ENCODE results near the gene OSBPL5.
A peak's percentile ranks its signal among the peaks of the same experiment; 100 is the strongest.

The OSBPL5 gene, protein sequence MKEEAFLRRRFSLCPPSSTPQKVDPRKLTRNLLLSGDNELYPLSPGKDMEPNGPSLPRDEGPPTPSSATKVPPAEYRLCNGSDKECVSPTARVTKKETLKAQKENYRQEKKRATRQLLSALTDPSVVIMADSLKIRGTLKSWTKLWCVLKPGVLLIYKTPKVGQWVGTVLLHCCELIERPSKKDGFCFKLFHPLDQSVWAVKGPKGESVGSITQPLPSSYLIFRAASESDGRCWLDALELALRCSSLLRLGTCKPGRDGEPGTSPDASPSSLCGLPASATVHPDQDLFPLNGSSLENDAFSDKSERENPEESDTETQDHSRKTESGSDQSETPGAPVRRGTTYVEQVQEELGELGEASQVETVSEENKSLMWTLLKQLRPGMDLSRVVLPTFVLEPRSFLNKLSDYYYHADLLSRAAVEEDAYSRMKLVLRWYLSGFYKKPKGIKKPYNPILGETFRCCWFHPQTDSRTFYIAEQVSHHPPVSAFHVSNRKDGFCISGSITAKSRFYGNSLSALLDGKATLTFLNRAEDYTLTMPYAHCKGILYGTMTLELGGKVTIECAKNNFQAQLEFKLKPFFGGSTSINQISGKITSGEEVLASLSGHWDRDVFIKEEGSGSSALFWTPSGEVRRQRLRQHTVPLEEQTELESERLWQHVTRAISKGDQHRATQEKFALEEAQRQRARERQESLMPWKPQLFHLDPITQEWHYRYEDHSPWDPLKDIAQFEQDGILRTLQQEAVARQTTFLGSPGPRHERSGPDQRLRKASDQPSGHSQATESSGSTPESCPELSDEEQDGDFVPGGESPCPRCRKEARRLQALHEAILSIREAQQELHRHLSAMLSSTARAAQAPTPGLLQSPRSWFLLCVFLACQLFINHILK

DNA sequence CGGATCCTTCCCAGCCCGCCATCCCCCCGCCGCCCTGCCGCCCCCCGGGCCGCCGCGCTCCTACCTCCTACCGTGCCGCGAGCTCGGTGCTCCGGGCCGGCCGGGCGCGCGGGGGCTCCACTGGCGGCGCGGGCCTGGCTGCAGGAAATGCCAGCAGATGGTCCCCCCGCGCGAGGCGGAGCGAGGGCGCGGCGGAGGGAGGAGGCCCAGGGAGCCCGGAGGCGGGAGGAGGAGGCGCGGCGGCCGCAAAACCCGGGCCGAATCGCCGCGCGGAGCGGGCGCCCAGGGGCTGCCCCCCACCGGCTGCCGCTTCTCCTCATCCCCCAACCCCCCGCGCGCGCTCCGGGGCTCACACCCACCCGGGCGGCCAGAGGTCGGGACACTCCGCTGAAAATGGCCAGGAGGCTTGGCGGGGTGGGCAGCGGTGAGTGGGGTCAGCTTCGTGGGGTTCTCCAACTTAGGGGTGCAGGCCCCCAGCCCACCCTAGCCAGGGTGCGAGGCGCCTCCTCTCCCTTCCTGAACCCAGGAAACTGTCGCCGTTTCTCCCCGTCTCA is at the start of gene OSBPL5:
OSBPL5 (minus strand) TSS at position 159 of the 554 bp plus-strand sequence. CDS start 36,162 bp downstream, outside the sequence.
- Histone ChIP-seq H4K20me1 (ENCODE audit: insufficient read depth, low read length, poor library complexity, severe bottlenecking) (peaks cover 28% of the 10 kb centered on the region), H3K9me2 (replicated peaks; ENCODE audit: low read depth, low read length) (no peaks in the 10 kb centered on the region), H3K9me3 (ENCODE audit: insufficient read depth, low read depth, low read length) (no peaks in the 10 kb centered on the region), H3K79me2 (ENCODE audit: insufficient read depth, low read length) (peaks cover 46% of the 10 kb centered on the region), H3K4me3 (ENCODE audit: low read length, poor library complexity, severe bottlenecking) (peak within 1 kb of the TSS; percentile 100), H3K4me1 (ENCODE audit: insufficient read depth, low read length, poor library complexity, severe bottlenecking) (peaks cover 41% of the 10 kb centered on the region), H2AFZ (ENCODE audit: low read length) (peak within 1 kb of the TSS; percentile 87), H3K4me2 (ENCODE audit: low read depth, low read length, poor library complexity, severe bottlenecking) (peak within 1 kb of the TSS; percentile 86), H3K27me3 (ENCODE audit: insufficient read depth, low read length, poor library complexity, severe bottlenecking) (no peaks in the 10 kb centered on the region), H3K36me3 (ENCODE audit: insufficient read depth, low read length) (no peaks in the 10 kb centered on the region), H3F3A (ENCODE audit: low read depth) (no peaks in the 10 kb centered on the region), H3K9ac (ENCODE audit: low read depth, low read length, poor library complexity, severe bottlenecking) (peak within 1 kb of the TSS; percentile 96)
- TF ChIP-seq, protein P1, sequence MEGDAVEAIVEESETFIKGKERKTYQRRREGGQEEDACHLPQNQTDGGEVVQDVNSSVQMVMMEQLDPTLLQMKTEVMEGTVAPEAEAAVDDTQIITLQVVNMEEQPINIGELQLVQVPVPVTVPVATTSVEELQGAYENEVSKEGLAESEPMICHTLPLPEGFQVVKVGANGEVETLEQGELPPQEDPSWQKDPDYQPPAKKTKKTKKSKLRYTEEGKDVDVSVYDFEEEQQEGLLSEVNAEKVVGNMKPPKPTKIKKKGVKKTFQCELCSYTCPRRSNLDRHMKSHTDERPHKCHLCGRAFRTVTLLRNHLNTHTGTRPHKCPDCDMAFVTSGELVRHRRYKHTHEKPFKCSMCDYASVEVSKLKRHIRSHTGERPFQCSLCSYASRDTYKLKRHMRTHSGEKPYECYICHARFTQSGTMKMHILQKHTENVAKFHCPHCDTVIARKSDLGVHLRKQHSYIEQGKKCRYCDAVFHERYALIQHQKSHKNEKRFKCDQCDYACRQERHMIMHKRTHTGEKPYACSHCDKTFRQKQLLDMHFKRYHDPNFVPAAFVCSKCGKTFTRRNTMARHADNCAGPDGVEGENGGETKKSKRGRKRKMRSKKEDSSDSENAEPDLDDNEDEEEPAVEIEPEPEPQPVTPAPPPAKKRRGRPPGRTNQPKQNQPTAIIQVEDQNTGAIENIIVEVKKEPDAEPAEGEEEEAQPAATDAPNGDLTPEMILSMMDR (conservative IDR thresholded peaks at IDR 0.05; ENCODE audit: low read length): no peak
- no peak for TF ChIP-seq EZH2phosphoT487 (IDR thresholded peaks at IDR 0.05; ENCODE audit: borderline replicate concordance)

GRCh38 chr11:3214420-3214699 is 49.2 kb upstream of the OSBPL5 start:
- no peak overlapping the region for H3K9ac ChIP-seq (ENCODE audit: low read depth, low read length, poor library complexity, severe bottlenecking)
- no peaks in the 10 kb centered on the region for H3K79me2 ChIP-seq (ENCODE audit: insufficient read depth, low read length)
- 0 out of 2 replicates have a peak, but pooled peaks cover 3% of the 10 kb centered on the region for H3K9me3 ChIP-seq (ENCODE audit: insufficient read depth, low read depth, low read length)
- H3K36me3 ChIP-seq (ENCODE audit: insufficient read depth, low read length): no peaks in the 10 kb centered on the region
- H4K20me1 ChIP-seq (ENCODE audit: insufficient read depth, low read length, poor library complexity, severe bottlenecking): no peaks in the 10 kb centered on the region
- H3K4me1 ChIP-seq (ENCODE audit: insufficient read depth, low read length, poor library complexity, severe bottlenecking): peaks cover 24% of the 10 kb centered on the region
- H2AFZ ChIP-seq (ENCODE audit: low read length): no peak overlapping the region
- H3F3A ChIP-seq (ENCODE audit: low read depth): no peaks in the 10 kb centered on the region
- TF ChIP-seq EZH2phosphoT487 (IDR thresholded peaks at IDR 0.05; ENCODE audit: borderline replicate concordance): no peak
- TF ChIP-seq, protein P1 (conservative IDR thresholded peaks at IDR 0.05; ENCODE audit: low read length): no peak
- no peak overlapping the region for H3K4me2 ChIP-seq (ENCODE audit: low read depth, low read length, poor library complexity, severe bottlenecking)
- no peaks in the 10 kb centered on the region for H3K9me2 ChIP-seq (replicated peaks; ENCODE audit: low read depth, low read length)
- no peaks in the 10 kb centered on the region for H3K27me3 ChIP-seq (ENCODE audit: insufficient read depth, low read length, poor library complexity, severe bottlenecking)
- H3K4me3 ChIP-seq (ENCODE audit: low read length, poor library complexity, severe bottlenecking): no peak overlapping the region

DNA sequence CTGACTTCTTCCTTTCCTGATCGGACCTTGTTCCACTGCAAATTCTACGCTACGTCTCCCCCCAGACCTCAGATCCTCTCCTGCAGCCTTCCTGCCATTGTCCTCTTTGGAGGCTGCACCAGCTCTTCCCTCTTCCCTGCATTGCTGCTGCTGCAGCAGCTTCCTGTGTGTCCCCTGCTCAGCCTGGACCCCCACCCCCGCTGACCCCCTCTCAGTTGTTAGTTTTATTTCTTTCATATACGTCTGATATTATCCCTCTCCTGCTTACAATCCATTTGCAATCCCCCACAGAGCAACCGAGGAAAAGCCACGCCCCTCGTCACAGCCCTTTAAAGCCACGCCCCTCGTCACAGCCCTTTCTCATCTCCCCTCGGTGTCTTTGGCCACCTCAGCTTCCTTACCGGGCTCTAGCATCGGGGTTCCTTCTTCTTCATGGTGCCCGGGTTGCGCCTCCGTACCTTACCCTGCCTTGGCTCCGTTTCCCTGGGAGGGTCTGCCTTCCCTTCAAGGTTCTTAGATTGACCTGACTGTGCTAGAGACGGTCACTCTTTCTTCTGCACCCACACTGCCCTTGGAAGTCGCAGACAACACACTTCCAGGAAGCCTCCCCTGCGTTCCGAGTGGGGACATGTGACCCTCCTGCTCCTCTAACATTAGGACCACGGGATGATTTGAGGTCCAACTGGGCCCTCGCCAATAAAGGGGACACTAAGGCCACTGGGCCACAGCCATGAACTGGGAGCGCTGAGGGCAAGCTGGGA is 48.7 kb upstream of the OSBPL5 start:
- Histone ChIP-seq H3K4me2 (ENCODE audit: low read depth, low read length, poor library complexity, severe bottlenecking) (no peak overlapping the region), H3K9me3 (ENCODE audit: insufficient read depth, low read depth, low read length) (0 out of 2 replicates have a peak, but pooled peaks cover 3% of the 10 kb centered on the region), H3K27me3 (ENCODE audit: insufficient read depth, low read length, poor library complexity, severe bottlenecking) (no peaks in the 10 kb centered on the region), H3K4me1 (ENCODE audit: insufficient read depth, low read length, poor library complexity, severe bottlenecking) (peaks cover 28% of the 10 kb centered on the region), H3K9me2 (replicated peaks; ENCODE audit: low read depth, low read length) (no peaks in the 10 kb centered on the region), H3K79me2 (ENCODE audit: insufficient read depth, low read length) (no peaks in the 10 kb centered on the region), H3K4me3 (ENCODE audit: low read length, poor library complexity, severe bottlenecking) (no peak overlapping the region), H3F3A (ENCODE audit: low read depth) (no peaks in the 10 kb centered on the region), H2AFZ (ENCODE audit: low read length) (no peak overlapping the region), H4K20me1 (ENCODE audit: insufficient read depth, low read length, poor library complexity, severe bottlenecking) (no peaks in the 10 kb centered on the region), H3K36me3 (ENCODE audit: insufficient read depth, low read length) (no peaks in the 10 kb centered on the region), H3K9ac (ENCODE audit: low read depth, low read length, poor library complexity, severe bottlenecking) (no peak overlapping the region)
- TF ChIP-seq EZH2phosphoT487 (IDR thresholded peaks at IDR 0.05; ENCODE audit: borderline replicate concordance): no peak
- TF ChIP-seq, protein P1 (conservative IDR thresholded peaks at IDR 0.05; ENCODE audit: low read length): no peak

Measured in Loucy (cell line).